HG02610 (cell line): ENCODE results near the gene GCNT3.

ENCODE experiments used
- ATAC-seq: cut with Tn5 transposase; IDR thresholded peaks from one replicate; pipeline ENCODE4 v1.9.1; 2021; ENCODE audit warnings: mild to moderate bottlenecking, moderate library complexity; ENCODE audit not compliant: unreplicated experiment

GCNT3 gene

GRCh38 chr15:59611276-59612260 is at the start of gene GCNT3:
GCNT3 (plus strand) TSS chr15:59611783; CDS start chr15:59618239, 6,456 bp downstream.
- no peak for ATAC-seq

- ATAC-seq, result no peak
These were observed 49.0 kb upstream of the GCNT3 start for GRCh38 chr15:59562448-59563186.

GRCh38 chr15:59565299-59565698 is 46.3 kb upstream of the GCNT3 start:
- no peak for ATAC-seq

GRCh38 chr15:59567324-59567723 is 44.3 kb upstream of the GCNT3 start:
- no peak for ATAC-seq

GRCh38 chr15:59569477-59569876 is 42.1 kb upstream of the GCNT3 start:
- ATAC-seq, result no peak

GRCh38 chr15:59570315-59570714 is 41.3 kb upstream of the GCNT3 start:
- no peak for ATAC-seq

GRCh38 chr15:59571606-59572005 is 40.0 kb upstream of the GCNT3 start:
- ATAC-seq, result no peak

GRCh38 chr15:59583088-59583487 is 28.5 kb upstream of the GCNT3 start:
- ATAC-seq, result no peak

GRCh38 chr15:59587085-59587826 is 24.3 kb upstream of the GCNT3 start:
- ATAC-seq, result no peak

GRCh38 chr15:59590027-59590426 is 21.6 kb upstream of the GCNT3 start:
- ATAC-seq, result no peak

GRCh38 chr15:59591356-59591755 is 20.2 kb upstream of the GCNT3 start:
- no peak for ATAC-seq

GRCh38 chr15:59594493-59594942 is 17.1 kb upstream of the GCNT3 start:
- ATAC-seq, result no peak

GRCh38 chr15:59594991-59595390 is 16.6 kb upstream of the GCNT3 start:
- no peak for ATAC-seq

GRCh38 chr15:59595434-59595915 is 16.1 kb upstream of the GCNT3 start:
- no peak for ATAC-seq

GRCh38 chr15:59596640-59597039 is 14.9 kb upstream of the GCNT3 start:
- ATAC-seq, result no peak

- no peak for ATAC-seq
These were observed 13.1 kb upstream of the GCNT3 start for GRCh38 chr15:59598461-59598860.

- no peak for ATAC-seq
These were observed 5.6 kb upstream of the GCNT3 start for GRCh38 chr15:59605994-59606393.

- no peak for ATAC-seq
These were observed 1.6 kb upstream of the GCNT3 start for GRCh38 chr15:59609730-59610712.

GRCh38 chr15:59614153-59614552 is 2.6 kb downstream of the GCNT3 start:
- ATAC-seq, result no peak

GRCh38 chr15:59615661-59616060 is 4.1 kb downstream of the GCNT3 start:
- ATAC-seq, result no peak
